GM19238 (cell line): ENCODE results near the gene COX11.

Source experiments
- DNase-seq: peaks from one replicate; pipeline ENCODE4 v3.0.0; 2011; ENCODE audit warnings: low spot score; ENCODE audit not compliant: insufficient read length

Gene COX11

DNA sequence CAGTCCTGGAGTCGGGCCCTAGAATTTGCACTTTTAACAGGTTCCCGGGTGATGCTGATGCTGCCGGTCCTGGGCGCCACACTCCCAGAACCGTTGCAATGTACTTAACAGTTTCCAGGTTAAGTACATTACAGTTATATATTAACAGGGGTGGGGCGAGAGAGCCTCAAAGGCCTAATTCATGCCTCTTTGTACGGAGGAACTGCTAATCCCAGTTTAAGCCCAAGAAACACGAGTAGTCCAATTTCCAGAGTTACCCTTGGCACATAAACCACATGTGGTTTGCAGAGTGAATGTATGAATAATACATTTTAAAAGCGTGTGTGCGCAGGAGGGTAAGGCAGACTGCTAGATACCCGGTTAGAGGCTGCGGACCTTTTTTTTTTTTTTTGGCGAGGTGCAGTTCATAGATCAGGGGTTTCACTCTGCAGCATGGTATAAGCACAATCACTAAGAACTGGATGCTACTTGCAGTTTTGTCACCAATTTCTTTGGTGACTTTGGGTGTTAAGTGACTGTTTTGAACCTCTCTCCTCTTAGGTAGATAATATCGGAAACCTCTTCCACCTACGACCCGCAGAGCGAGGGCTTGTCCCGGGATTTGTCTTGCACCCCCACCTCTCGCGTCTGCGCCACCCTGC lies 713 bp downstream of the COX11 start:
- DNase-seq, result peak; percentile 14

DNA sequence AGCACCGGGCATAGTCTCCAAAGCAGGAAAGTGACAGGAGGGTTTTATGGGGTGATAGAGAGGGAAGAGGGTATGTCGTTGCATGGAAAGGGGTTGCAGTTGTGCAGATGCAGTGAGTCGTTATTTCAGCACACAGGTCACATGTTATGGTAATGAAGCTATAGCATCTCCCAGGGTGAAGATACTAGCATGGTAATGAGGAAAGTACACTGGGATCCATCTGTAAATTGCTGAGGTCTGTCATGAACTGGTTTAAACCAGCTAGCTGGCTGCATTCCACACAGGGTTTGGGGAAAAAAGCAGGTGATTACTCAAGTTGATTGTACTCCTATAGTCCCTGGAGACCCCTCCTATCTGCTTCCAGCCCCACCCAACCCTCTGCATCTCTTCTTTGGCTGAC lies 11.7 kb downstream of the COX11 start:
- DNase-seq, result no peak

DNA sequence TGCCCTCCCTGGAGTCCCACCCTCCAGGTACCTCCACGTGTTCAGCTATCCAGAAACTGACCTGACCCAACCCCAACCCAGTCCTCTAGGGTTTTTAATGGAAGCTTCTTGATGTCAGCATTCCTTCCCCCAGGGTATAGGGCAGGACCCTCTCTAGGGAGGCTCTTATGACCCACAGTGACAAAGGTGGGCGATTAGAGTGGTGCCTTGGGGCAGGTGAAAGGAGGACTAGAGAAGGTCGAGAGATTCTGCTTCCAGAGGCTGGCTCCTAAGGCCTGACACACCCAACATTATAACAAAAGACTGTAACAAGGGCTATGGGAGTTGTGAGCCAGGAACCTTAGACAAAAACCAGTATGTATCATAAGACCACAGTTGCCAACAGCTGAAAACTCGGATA lies 17.2 kb downstream of the COX11 start:
- DNase-seq, result no peak

DNA sequence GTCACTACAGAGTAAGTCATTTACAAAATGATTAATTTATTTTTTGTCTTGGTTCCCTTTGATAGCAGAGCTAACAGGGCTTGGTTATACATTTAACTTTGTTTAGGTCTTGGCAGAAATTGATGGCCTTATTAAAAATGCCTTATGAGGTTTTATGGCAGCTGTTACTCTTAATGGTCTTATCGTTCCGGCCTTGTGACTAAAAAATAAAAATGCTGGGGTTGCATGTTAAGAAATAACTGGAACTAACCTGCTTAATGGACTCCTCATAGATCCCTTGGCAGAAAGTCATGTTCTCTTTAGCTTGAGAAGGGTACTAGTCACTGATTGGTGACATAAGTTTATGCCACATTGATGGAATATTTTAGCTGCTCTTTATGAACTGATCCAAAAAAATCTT lies 18.3 kb downstream of the COX11 start:
- no peak for DNase-seq

DNA sequence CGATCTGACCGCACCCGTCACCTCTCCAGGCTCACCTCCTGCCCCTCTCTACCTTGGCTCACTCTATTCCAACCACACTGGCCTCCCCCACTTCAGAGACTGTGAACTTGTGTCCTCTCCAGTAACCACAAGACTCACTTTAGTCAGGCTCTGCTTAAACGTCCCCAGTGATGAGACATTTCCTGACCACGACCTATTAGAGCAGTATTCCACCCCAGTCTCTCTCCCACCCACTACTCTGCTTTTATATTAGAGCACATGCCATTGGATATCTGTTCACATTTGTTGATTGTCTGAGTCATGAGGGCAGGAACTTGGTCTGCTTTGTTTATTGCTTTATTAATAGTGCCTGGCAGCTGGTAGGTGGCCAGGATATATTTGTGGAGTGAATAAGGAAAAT lies 20.1 kb downstream of the COX11 start:
- DNase-seq, result no peak

DNA sequence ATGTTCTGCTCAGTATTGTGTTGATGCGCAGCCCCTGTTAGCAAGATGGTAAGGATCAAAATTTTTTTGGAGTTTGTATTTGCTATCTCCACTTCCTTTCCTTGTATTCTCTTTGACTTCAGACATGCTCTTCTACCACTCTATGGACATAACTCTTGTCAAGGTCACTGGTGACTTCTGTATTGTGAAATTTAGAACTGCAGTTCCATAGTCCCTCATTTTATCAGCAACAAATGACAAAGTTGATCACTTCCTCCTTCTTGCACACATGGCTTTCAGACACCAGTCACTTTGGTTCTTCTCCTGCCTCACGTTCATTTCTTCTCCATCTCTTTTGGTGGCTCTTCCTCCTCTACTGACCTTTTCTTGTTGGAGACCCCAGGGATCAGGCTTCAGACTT lies 21.1 kb downstream of the COX11 start:
- no peak for DNase-seq

DNA sequence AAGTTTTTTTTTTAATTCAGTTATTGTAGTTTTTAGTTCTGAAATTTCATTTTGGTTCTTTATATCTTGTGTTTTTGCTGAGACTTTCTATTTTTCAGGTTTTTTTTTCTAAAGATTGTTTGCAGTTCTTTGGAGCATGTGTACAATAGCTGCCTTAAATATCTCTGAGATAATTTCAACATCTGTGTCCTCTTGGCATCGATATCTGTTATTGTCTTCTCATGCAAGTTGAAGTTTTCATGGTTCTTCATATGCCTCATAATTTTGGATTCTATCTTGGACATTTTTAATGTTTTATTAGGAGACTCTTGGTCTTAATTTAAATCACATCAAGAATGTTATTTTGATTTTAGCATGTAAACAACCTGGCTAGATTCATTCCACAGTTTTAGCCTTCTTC lies 22.8 kb downstream of the COX11 start:
- no peak for DNase-seq

DNA sequence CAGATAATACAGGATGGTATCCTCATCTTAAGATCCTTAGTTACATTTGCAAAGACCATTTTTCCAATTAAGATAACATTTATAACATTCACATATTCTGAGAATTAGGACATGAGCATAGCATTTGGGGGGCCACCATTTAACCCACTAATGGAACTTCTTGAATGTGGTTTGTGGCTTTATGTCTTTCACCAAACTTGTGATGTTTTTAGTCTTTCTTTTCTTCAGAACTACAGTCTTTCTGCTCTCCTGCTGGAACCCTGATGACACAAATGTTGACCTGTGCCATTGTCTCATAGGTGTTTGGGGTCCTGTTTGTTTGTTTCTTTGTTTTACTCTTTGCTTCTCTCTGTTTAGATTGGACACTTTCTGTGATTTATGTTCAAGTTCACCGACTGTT lies 23.2 kb downstream of the COX11 start:
- DNase-seq, result no peak

DNA sequence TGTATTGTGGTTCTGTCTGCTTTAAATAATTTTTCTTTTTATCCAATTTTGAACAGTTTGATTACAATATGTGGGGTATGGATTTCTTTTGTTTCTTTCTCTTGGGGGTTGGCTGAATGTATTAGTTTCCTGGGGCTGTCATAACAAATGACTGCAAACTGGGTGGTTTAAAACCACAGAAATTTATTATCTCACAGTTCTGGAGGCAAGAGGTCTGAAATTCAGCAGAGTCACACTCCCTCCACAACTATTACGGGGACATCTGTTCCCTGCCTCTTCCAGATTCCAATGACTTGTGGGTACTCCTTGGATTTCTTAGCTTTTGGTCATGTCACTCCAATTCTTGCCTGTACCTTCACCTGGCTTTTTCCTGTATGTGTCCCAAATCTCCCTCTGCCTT lies 23.7 kb downstream of the COX11 start:
- no peak for DNase-seq

DNA sequence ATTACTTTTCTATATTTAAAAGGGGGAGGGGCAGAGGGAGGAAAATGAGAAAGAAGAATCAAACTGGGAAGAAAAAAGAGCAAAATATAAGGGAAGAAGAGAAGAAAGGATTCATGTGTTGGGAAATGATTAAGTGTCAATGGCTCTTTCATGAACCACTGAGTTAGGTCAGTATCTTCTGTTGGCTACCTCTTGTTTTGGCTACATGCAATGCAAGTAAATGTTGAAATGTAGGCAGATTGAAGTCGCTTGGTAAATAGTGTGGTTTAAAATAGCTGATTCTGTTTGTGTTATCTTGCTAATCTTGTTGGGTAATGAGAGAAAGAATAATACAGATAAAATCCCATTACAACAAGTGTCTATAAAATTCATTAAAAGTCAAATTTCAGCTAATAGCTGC lies 27.2 kb downstream of the COX11 start:
- DNase-seq, result no peak

DNA sequence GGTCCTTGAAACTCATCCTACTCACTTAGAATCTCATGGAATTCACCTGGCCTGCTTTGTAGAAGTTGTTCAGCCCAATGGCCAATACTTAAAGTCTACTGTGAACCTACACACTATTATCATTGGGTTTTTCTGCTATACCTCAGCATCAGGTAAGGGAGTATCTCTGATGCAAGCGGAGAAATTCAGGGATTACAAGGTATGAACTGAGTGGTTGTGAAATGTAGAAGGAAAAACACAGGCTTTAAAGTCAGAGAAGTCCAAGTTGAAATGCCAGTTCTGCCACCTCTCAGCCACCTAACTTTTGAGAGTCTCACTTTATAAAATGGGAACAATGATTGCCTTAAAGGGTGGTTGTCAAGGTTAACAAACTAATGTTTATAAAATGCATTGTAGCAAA lies 31.0 kb downstream of the COX11 start:
- DNase-seq, result no peak

DNA sequence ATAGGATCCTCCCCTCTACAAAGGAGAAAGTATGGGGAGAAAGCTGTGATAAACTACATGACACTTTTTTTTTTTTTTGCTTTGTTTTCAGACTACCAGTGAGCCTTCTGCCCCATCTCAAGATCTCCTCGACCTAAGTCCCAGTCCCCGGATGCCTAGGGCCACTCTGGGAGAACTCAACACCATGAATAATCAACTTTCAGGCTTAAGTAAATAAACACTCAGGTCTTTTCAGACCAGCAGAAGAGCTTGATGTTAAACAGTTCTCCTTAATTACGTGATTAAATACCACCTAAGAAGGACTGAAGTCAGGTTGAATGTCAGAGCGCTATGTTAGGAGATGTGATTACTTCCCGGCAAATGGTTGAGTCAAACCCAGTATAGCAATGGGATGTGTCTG lies 31.4 kb downstream of the COX11 start:
- no peak for DNase-seq

DNA sequence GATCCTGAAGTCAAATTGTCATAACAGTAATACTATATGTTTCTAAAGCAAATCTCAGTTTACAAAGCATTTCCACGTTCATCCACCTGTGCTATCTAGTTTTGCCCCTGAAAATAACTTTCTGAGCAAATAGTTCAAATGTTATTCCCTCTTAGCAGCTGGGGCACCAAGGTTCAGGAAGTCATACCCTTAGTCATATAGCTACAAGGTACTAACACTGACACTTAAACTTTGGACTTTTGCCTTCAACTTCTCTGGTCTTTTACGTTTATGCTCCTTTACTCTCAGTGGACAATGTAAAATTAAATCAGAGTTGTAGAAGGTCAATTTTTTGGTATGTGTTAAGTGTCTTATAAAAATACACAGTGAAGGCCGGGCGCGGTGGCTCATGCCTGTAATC lies 33.0 kb downstream of the COX11 start:
- no peak for DNase-seq

DNA sequence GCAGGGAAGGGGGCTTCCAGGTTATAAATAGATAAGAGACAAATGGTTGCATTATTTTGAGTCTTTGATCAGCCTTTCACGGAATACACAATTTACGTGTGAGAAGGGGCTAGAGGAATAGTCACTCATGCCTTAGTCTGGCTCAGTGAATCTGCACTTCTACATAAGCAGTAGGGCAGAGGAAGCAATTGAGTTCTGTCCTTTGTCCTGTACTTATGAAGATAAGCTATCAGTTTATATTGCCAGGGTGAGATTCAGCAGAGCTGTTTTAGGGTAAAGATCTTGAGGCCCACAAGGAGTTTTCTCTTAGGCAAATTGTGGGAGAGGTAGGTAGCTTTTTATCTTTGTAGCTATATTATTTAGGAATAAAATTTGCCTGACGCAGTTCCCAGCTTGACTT lies 34.5 kb downstream of the COX11 start:
- no peak for DNase-seq

DNA sequence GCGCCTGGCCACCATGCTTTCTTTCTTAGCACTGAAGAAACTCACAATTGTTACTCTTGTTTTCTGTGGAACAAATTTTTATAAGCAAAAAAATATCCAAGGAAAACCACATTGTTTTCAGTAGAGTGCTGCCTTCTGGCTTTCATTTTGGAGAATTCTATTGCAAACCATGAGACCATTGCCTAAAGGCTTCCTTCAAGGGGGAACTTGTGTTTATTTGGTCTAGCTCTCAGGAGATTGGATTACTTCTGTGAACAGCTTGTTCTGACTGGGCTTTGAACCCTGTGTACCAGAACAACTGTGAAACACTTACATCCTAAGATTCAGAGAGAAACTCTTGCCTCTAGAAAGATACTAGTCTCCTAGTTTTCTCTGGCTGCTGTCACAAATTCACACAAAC lies 35.7 kb downstream of the COX11 start:
- no peak for DNase-seq

DNA sequence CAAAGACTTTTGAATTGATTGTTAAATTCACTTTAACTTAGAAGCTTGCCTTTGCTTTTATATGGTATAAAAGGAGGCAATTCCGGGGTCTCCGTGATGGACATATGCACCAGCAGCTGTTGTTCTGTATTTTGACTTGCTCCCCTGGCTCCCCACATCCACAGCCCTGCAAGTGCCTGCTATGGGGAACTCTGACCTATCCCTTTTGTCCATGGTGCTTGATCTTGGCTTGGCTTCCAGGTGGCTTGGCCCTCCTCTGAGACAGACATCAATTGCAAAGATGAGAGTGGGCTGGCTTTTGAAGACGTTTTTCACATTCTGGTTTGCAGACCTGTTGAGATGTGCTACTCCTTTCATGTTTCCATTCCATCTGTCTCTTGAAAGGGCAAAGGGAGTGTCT lies 40.9 kb downstream of the COX11 start:
- no peak for DNase-seq

DNA sequence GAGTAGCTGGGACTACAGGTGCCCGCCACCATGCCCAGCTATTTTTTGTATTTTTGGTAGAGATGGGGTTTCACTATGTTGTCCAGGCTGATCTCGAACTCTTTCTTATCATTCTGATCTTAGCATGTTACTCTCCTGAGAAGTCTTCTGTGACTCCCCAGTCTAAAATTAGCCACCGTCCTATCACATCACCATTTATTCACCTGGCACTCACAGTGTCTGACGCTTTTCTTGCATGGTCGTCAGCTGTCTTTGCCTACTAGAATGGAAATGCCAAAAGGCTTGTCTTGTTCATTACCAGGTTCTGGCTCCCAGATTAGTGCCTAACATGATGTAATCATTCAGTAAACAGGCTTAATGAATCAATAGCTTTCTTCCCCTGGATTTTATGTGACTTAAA lies 44.0 kb downstream of the COX11 start:
- DNase-seq, result no peak

DNA sequence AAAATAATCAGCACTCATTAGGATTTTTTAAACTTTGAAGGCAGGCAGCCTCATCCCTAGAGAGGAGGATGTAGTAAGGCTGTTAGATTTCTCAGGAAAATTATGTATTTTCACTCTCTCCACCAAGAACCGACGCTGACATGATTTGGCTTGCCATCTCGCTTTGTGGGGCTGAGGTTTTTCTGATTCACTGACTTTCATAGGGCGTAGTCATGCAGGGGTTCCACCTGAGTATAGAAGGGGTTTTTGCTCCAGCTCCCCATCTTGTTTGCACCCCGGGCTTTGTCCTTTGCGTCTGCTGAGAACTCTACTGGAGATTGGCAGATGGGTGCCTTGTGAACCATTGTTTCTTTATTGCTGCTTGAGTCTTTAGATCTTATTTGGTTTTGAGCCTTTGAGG lies 47.6 kb downstream of the COX11 start:
- no peak for DNase-seq

DNA sequence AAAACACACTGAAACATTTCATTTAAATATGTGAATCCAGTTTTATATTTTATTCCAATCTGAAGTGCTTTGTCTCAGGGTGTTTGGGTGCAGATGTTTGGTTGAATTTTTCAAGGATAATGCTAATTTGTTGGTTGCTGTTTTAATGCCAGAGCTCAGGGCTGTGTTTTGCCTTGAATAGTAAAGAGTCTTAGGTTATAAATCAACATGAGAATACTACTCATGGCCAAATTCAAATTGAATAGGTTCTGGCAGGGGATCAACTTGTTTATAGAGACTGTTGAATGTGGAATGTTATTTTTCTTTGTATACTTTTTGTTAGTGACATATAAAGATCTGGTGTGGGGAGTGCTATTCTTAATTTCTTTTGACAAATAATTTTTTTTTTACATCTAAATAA lies 49.0 kb downstream of the COX11 start:
- DNase-seq, result no peak

DNA sequence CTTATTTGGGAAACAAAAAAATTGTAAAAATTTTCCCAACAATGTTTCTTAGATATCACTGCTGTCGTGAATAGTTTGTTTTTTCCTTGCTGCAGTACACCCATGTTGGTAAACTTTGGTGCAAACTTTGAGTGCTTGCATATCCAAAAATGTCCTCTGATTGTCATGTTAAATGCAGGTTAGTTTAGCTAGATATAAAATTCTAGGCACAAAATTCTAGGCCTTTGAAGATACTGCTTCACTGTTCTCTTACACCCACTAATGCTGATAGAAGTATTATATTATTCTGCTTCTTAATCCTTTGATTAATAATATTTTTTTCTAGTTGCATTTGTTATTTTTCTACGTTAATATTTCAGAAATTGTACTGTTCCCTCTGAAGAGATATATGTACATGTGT lies 51.7 kb downstream of the COX11 start:
- no peak for DNase-seq
